IPS-20b (cell line): Measurements from ENCODE around the gene ADAP2.

Experiments
- H3K27ac ChIP-seq: one replicate; pipeline ENCODE4 v1.5.1; 2013; ENCODE audit warnings: low read length
- H3K27me3 ChIP-seq: 2 replicates; pipeline ENCODE4 v1.6.1; 2013; ENCODE audit warnings: mild to moderate bottlenecking, low read length, inconsistent platforms; ENCODE audit not compliant: insufficient read depth
- H3K36me3 ChIP-seq: 2 replicates; pipeline ENCODE4 v1.6.1; 2013; ENCODE audit warnings: low read depth, mild to moderate bottlenecking, inconsistent platforms, low read length, moderate library complexity; ENCODE audit not compliant: insufficient read depth
- H3K4me1 ChIP-seq: 2 replicates; pipeline ENCODE4 v1.6.1; 2013; ENCODE audit warnings: mild to moderate bottlenecking, control low read depth, inconsistent platforms, low read length, moderate library complexity; ENCODE audit not compliant: insufficient read depth
- H3K4me3 ChIP-seq: 2 replicates; pipeline ENCODE4 v1.5.1; 2013; ENCODE audit warnings: mild to moderate bottlenecking, low read length, inconsistent platforms
- H3K9ac ChIP-seq: 2 replicates; pipeline ENCODE4 v1.6.1; 2013; ENCODE audit warnings: low read depth, mild to moderate bottlenecking, inconsistent platforms, low read length, moderate library complexity
- H3K9me3 ChIP-seq: 2 replicates; pipeline ENCODE4 v1.6.1; 2013; ENCODE audit warnings: mild to moderate bottlenecking, low read depth, low read length, inconsistent platforms; ENCODE audit not compliant: insufficient read depth

Gene ADAP2

GRCh38 chr17:31007695-31008373, 86.1 kb downstream of the ADAP2 start:
- no peak overlapping the region for H3K27ac ChIP-seq
- H3K9ac ChIP-seq: peak overlapping the region; percentile 51; the same call in 1 of the 2 replicates
- no peaks in the 10 kb centered on the region for H3K36me3 ChIP-seq
- no peaks in the 10 kb centered on the region for H3K4me1 ChIP-seq
- peak overlapping the region; percentile 78 for H3K4me3 ChIP-seq
- no peaks in the 10 kb centered on the region for H3K9me3 ChIP-seq
- peaks cover 33% of the 10 kb centered on the region for H3K27me3 ChIP-seq

GRCh38 chr17:31008374-31009041, 86.8 kb downstream of the ADAP2 start:
- peaks cover 33% of the 10 kb centered on the region for H3K27me3 ChIP-seq
- H3K4me3 ChIP-seq: peak overlapping the region; percentile 78
- no peaks in the 10 kb centered on the region for H3K36me3 ChIP-seq
- H3K9me3 ChIP-seq: no peaks in the 10 kb centered on the region
- peak overlapping the region; percentile 51; the same call in 1 of the 2 replicates for H3K9ac ChIP-seq
- H3K27ac ChIP-seq: no peak overlapping the region
- no peaks in the 10 kb centered on the region for H3K4me1 ChIP-seq
